Measurements from ENCODE around the gene BICD1. TPM values are rescaled to one million over a fixed set of nuclear protein-coding genes. Genes with fewer than 3 reads are reported as not detected.

BICD1 gene
- total and polyA plus RNA-seq, 2 of the 13 experiments (the other 11 are each of a cell fraction or from before 2014, with no cell fraction given): 4.5 to 5.2 TPM

GRCh38 chr12:32240162-32240561, 133.5 kb downstream of the BICD1 start:
- 82% methylated on average over 5 of the region's 5 CpGs for WGBS (ENCODE audit: low lambda C conversion rate)
- H2AFZ ChIP-seq (ENCODE audit: low read length): no peak overlapping the region
- no peaks in the 10 kb centered on the region for H3K36me3 ChIP-seq (replicated peaks in 1 of 2; ENCODE audit: control insufficient read depth in 1 of 2, insufficient read depth in 2 of 2, low read length in 2 of 2)
- H3K27ac ChIP-seq (ENCODE audit: extremely low read length, insufficient read depth, low read length): no peak overlapping the region
- H3K79me2 ChIP-seq (ENCODE audit: insufficient read depth, low read length): no peaks in the 10 kb centered on the region
- no peak overlapping the region for H3K4me3 ChIP-seq (replicated peaks in 1 of 3; ENCODE audit: insufficient read depth in 1 of 3, low read depth in 2 of 3, low read length in 3 of 3)
- DNase-seq (ENCODE audit: low spot score): no peak
- no TSS peak for BruUV-seq (replicated peaks)
- CTCF ChIA-PET (ENCODE audit: low intra/inter-chr PET ratio, low total read pairs): no interaction called here
- ATAC-seq: no peak
- no peak overlapping the region for H3K9ac ChIP-seq (ENCODE audit: insufficient read depth, low read depth, low read length)
- H3K4me1 ChIP-seq (ENCODE audit: insufficient read depth, low read length): no peaks in the 10 kb centered on the region
- H3K27me3 ChIP-seq (ENCODE audit: control insufficient read depth in 1 of 2, insufficient read depth in 2 of 2, low read length in 2 of 2): no peaks in the 10 kb centered on the region
- POLR2A ChIA-PET: no interaction called here
- no peak for TF ChIP-seq ZKSCAN1 (IDR thresholded peaks at IDR 0.05; ENCODE audit: low read length)
- no peak for TF ChIP-seq ZC3H4 (CRISPR knock-in tag; IDR thresholded peaks at IDR 0.05; ENCODE audit: borderline replicate concordance)
- no peak for TF ChIP-seq ZNF878 (CRISPR knock-in tag; IDR thresholded peaks at IDR 0.05)
- TF ChIP-seq PHB2 (IDR thresholded peaks at IDR 0.05; ENCODE audit: partially characterized antibody): no peak
- TF ChIP-seq HES4 (CRISPR knock-in tag; IDR thresholded peaks at IDR 0.05; ENCODE audit: borderline replicate concordance): no peak
- no peak for TF ChIP-seq ZNF256 (CRISPR knock-in tag; conservative IDR thresholded peaks at IDR 0.05)
- no peak for TF ChIP-seq NFATC3 (CRISPR knock-in tag; IDR thresholded peaks at IDR 0.05)
- TF ChIP-seq FOSL2 (CRISPR knock-in tag; IDR thresholded peaks at IDR 0.05): no peak
- TF ChIP-seq TCF7 (IDR thresholded peaks at IDR 0.05; ENCODE audit: low read depth): no peak
- TF ChIP-seq XRCC5 (optimal IDR thresholded peaks at IDR 0.05; ENCODE audit: low read length): no peak
- no peak for TF ChIP-seq ZNF772 (CRISPR knock-in tag; IDR thresholded peaks at IDR 0.05)
- no peak for TF ChIP-seq ZNF7 (CRISPR knock-in tag; IDR thresholded peaks at IDR 0.05)
- no peak for TF ChIP-seq DBP (CRISPR knock-in tag; IDR thresholded peaks at IDR 0.05; ENCODE audit: not compliant biosample characterization)
- no peak for TF ChIP-seq CCAR2 (optimal IDR thresholded peaks at IDR 0.05; ENCODE audit: low read depth, low read length)
- no peak for TF ChIP-seq JUNB (CRISPR knock-in tag; IDR thresholded peaks at IDR 0.05; ENCODE audit: borderline replicate concordance)
- TF ChIP-seq MLXIP (CRISPR knock-in tag; IDR thresholded peaks at IDR 0.05; ENCODE audit: borderline replicate concordance): no peak
- TF ChIP-seq GTF2F1 (IDR thresholded peaks at IDR 0.05; ENCODE audit: low read length): no peak
- H3K4me2 ChIP-seq (ENCODE audit: low read depth, low read length): no peak overlapping the region
- no peak for FAIRE-seq
- H3K9me3 ChIP-seq (ENCODE audit: low read length): no peaks in the 10 kb centered on the region
- H4K20me1 ChIP-seq (ENCODE audit: insufficient read depth, low read length): no peaks in the 10 kb centered on the region
- intact Hi-C loops (cut with micrococcal nuclease; ENCODE audit: unreplicated experiment) (no loop called here), in situ Hi-C loops (cut with HindIII; ENCODE audit: extremely low pct_ligation_motif_present, low pct_unique_long_range_greater_than_20kb) (no loop called here)

All from HepG2 (cell line).